ENCODE measurements around the gene RSU1. TPM values are rescaled to one million over a fixed set of nuclear protein-coding genes. Genes with fewer than 3 reads are reported as not detected.
"Not testable (repeated sequence)": the region's sequence is repeated elsewhere in the genome, so short reads cannot be mapped to it uniquely, and the experiment has no call there.

Gene RSU1
- total and polyA plus RNA-seq, 2 donors: 79.9 to 116 TPM

DNA sequence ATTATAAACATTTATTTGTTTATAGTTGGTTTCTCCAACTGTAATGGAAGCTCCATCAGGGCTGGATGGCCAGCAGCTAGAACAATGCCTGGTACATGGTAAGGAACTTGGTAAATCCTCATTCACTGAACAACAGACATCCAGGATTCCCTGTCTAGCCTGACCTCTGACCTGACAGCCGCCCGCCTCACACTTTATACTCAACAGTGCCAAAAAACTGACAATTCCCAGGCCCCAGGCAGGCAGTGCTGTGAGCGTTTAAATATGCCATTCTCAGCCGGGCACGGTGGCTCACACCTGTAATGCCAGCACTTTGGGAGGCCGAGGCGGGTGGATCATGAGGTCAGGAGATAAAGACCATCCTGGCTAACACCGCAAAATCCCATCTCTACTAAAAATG lies 55.9 kb downstream of the RSU1 start:
- no peak overlapping the region for H3K4me3 ChIP-seq (ENCODE audit: low read depth, low read length)
- H3K36me3 ChIP-seq (ENCODE audit: insufficient read depth): peaks cover 3% of the 10 kb centered on the region
- 87% methylated on average over 8 of the region's 8 CpGs for WGBS
- no peak for DNase-seq (ENCODE audit: extremely low spot score)
- H3K27ac ChIP-seq (ENCODE audit: low read depth): no peak overlapping the region
- H3K4me1 ChIP-seq (ENCODE audit: insufficient read depth): no peaks in the 10 kb centered on the region

DNA sequence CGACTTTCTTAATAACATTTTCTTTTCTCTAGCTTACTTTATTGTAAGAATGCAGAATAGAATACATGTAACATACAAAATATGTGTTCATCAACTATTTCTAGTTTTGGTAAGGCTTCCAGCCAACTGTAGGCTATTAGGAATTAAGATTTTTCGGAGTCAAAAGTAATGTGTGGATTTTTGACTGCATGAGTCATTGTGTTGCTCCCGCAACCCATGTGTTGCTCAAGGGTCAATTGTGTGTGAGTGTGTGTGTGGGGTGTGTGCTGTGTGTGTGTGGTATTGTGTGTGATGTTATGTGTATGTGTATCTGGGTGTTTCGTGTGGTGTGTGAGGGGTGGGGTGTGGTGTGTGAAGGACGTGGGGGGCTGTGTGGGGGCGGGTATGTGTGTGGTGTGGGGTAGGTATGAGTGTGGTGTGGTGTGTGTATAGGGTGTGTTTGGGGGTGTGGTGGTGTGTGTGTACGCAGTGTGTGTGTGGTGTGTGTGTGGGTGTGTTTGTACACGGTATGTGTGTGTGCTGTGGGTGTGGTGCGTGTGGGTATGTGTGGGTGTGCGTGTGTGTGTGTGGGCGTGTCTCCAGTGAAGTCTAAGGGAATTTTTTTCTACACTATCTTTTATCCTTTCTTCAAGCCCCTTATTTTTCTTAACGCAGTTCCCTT lies 60.5 kb downstream of the RSU1 start:
- Histone ChIP-seq H3K27ac (ENCODE audit: low read depth) (no peak overlapping the region), H3K4me3 (ENCODE audit: low read depth, low read length) (no peak overlapping the region), H3K4me1 (ENCODE audit: insufficient read depth) (no peaks in the 10 kb centered on the region), H3K36me3 (ENCODE audit: insufficient read depth) (peaks cover 5% of the 10 kb centered on the region)
- 91% methylated on average over 12 of the region's 12 CpGs for WGBS
- no peak for DNase-seq (ENCODE audit: extremely low spot score)

DNA sequence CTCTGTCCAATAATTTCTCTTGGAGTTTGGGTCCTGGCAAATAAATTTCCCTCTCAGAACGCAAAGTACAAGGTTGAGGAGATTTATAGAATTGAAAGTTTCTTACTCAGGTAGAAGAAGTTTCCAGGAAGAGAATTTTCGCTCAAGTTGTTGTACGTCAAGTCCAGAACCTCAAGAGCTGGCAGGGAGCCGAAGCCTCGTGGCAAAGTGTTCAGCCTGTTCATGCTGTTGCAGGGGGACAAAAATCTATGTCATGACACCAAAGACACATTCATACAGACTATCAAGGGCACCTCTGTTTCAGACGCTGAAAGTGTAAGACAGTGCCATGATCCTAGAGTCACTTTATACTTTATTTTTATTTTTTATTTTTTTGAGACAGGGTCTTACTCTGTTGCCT lies 62.5 kb downstream of the RSU1 start:
- Histone ChIP-seq H3K36me3 (ENCODE audit: insufficient read depth) (peaks cover 5% of the 10 kb centered on the region), H3K27ac (ENCODE audit: low read depth) (no peak overlapping the region), H3K4me3 (ENCODE audit: low read depth, low read length) (no peak overlapping the region), H3K4me1 (ENCODE audit: insufficient read depth) (no peaks in the 10 kb centered on the region)
- 82% methylated on average over 6 of the region's 6 CpGs for WGBS
- DNase-seq (ENCODE audit: extremely low spot score): no peak

DNA sequence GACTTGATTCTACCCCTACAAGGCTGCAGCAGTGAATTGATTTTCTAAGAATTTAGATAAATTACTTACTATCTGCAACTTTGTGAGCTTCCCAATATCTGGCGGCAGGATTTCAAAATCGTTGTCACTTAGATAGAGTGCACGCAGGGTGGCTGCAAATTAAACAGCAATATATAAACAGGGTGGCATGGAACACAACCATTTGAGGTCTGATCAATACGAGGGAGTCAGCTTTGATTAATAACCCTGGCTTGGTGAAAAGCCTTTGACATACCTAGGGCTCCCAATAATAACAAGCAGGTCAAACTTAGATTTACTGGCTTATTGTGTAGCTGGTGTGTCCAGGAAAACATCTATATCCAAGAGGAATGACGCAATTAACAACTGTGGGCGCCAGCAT lies 64.4 kb downstream of the RSU1 start:
- H3K4me1 ChIP-seq (ENCODE audit: insufficient read depth); H3K27ac ChIP-seq (ENCODE audit: low read depth); DNase-seq (ENCODE audit: extremely low spot score); H3K36me3 ChIP-seq (ENCODE audit: insufficient read depth); H3K4me3 ChIP-seq (ENCODE audit: low read depth, low read length): not testable (repeated sequence)
- WGBS: 92% methylated on average over 6 of the region's 6 CpGs

- H3K4me3 ChIP-seq (ENCODE audit: low read depth, low read length): no peak overlapping the region
- H3K36me3 ChIP-seq (ENCODE audit: insufficient read depth): peaks cover 4% of the 10 kb centered on the region
- no peak overlapping the region for H3K27ac ChIP-seq (ENCODE audit: low read depth)
- H3K4me1 ChIP-seq (ENCODE audit: insufficient read depth): no peaks in the 10 kb centered on the region
- no peak for DNase-seq (ENCODE audit: extremely low spot score)
- 89% methylated on average over 4 of the region's 4 CpGs for WGBS
Measured at GRCh38 chr10:16752099-16752498, 65.1 kb downstream of the RSU1 start.

- peaks cover 4% of the 10 kb centered on the region for H3K36me3 ChIP-seq (ENCODE audit: insufficient read depth)
- H3K4me3 ChIP-seq (ENCODE audit: low read depth, low read length): no peak overlapping the region
- H3K4me1 ChIP-seq (ENCODE audit: insufficient read depth): no peaks in the 10 kb centered on the region
- H3K27ac ChIP-seq (ENCODE audit: low read depth): no peak overlapping the region
- WGBS: 90% methylated on average over 8 of the region's 8 CpGs
- no peak for DNase-seq (ENCODE audit: extremely low spot score)
Measured at GRCh38 chr10:16751244-16751643, 66.0 kb downstream of the RSU1 start.

GRCh38 chr10:16750461-16750860 lies 66.8 kb downstream of the RSU1 start:
- H3K36me3 ChIP-seq (ENCODE audit: insufficient read depth): peaks cover 4% of the 10 kb centered on the region
- WGBS: 84% methylated on average over 3 of the region's 3 CpGs
- no peak for DNase-seq (ENCODE audit: extremely low spot score)

GRCh38 chr10:16748749-16749148 lies 68.5 kb downstream of the RSU1 start:
- Histone ChIP-seq H3K36me3 (ENCODE audit: insufficient read depth) (peaks cover 4% of the 10 kb centered on the region), H3K4me3 (ENCODE audit: low read depth, low read length) (no peak overlapping the region), H3K4me1 (ENCODE audit: insufficient read depth) (no peaks in the 10 kb centered on the region), H3K27ac (ENCODE audit: low read depth) (no peak overlapping the region)
- no peak for DNase-seq (ENCODE audit: extremely low spot score)
- 92% methylated on average over 7 of the region's 7 CpGs for WGBS

More at GRCh38 chr10:16750461-16750860, 66.8 kb downstream of the RSU1 start:
- Histone ChIP-seq H3K27ac (ENCODE audit: low read depth) (no peak overlapping the region), H3K4me3 (ENCODE audit: low read depth, low read length) (no peak overlapping the region), H3K4me1 (ENCODE audit: insufficient read depth) (no peaks in the 10 kb centered on the region)

DNA sequence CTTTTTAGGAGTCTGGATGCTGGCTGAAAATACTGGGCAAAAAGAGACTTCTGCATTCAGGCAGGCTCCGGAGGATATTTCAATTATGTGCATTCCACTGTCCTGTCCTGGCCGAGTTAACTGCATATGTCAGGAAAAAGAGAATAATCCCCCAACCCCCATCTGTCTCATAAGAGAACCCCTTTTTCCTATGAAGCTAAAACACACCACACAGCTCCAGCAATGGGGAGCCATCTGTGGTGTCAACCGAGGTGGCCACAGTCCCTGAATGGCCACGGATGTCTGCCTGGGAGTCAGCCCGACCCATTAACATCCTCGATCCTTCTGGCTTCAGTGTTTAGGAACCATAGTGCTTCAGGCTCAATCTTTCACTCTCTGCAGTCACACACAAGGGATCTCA lies 70.4 kb downstream of the RSU1 start:
- WGBS: 78% methylated on average over 6 of the region's 6 CpGs
- no peaks in the 10 kb centered on the region for H3K36me3 ChIP-seq (ENCODE audit: insufficient read depth)
- H3K4me3 ChIP-seq (ENCODE audit: low read depth, low read length): no peak overlapping the region
- DNase-seq (ENCODE audit: extremely low spot score): no peak
- H3K4me1 ChIP-seq (ENCODE audit: insufficient read depth): no peaks in the 10 kb centered on the region
- no peak overlapping the region for H3K27ac ChIP-seq (ENCODE audit: low read depth)

- H3K4me1 ChIP-seq (ENCODE audit: insufficient read depth): no peaks in the 10 kb centered on the region
- 82% methylated on average over 6 of the region's 6 CpGs for WGBS
- H3K4me3 ChIP-seq (ENCODE audit: low read depth, low read length): no peak overlapping the region
- DNase-seq (ENCODE audit: extremely low spot score): no peak
- H3K27ac ChIP-seq (ENCODE audit: low read depth): no peak overlapping the region
- no peaks in the 10 kb centered on the region for H3K36me3 ChIP-seq (ENCODE audit: insufficient read depth)
Measured at GRCh38 chr10:16745061-16745460, 72.2 kb downstream of the RSU1 start.

DNA sequence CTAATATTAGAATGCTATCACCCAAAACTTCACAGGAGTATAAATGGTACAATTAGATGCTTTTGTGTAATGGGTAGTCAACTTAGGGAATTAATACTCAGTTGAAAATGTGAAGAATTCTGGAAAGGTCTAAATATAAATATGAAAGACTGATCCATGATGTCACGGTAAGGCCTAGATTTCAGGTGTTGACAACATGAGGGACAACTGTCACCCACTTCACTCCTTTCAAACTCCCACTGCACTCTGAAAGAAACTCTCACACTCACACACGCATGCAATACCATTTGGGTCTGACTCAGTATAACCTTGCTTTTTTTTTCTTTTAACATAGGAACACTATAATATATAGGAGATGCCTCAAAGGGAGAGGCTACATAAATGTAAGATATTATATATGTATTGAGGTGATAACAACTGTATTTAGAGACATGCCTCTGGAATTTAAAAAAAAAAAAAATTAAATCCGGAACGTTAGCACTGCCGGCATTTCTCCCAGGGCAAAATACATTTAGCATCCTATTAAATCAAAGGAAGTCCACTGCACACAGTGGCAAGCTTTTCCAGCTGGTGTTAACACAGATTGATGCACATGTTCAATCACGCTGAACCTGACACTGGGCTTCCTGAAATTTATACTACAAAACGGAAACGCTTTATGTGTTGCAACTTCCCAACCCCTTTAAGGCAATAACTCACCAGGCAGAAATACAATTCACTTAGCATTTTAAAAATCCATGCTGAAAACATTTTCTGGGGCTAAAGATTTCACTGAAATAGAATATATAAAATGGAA lies 74.9 kb downstream of the RSU1 start:
- no peaks in the 10 kb centered on the region for H3K36me3 ChIP-seq (ENCODE audit: insufficient read depth)
- H3K4me3 ChIP-seq (ENCODE audit: low read depth, low read length): no peak overlapping the region
- WGBS: 83% methylated on average over 8 of the region's 8 CpGs
- no peak for DNase-seq (ENCODE audit: extremely low spot score)
- H3K4me1 ChIP-seq (ENCODE audit: insufficient read depth): no peaks in the 10 kb centered on the region
- no peak overlapping the region for H3K27ac ChIP-seq (ENCODE audit: low read depth)

GRCh38 chr10:16741540-16741939 lies 75.7 kb downstream of the RSU1 start:
- no peaks in the 10 kb centered on the region for H3K36me3 ChIP-seq (ENCODE audit: insufficient read depth)
- H3K4me1 ChIP-seq (ENCODE audit: insufficient read depth): no peaks in the 10 kb centered on the region
- H3K4me3 ChIP-seq (ENCODE audit: low read depth, low read length): no peak overlapping the region
- no peak for DNase-seq (ENCODE audit: extremely low spot score)
- 83% methylated on average over 2 of the region's 2 CpGs for WGBS
- H3K27ac ChIP-seq (ENCODE audit: low read depth): no peak overlapping the region

DNA sequence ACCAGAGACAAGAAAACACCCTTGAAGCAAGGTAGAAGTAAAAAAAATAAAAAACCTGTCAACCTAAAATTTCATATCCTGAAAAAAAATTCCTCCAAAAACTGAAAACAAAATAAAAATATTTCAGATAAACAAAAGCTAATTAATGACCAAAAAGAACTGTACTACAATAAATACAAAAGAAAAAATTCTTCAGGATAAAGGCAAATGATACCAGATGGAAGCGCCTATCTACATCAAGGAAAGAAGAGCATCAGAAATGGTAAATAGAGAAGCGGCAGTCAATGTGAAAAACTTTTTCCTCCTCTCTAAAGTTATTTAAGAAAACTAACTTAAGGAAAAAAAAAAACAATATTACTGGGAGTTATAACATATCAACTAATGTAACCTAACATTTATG lies 79.8 kb downstream of the RSU1 start:
- H3K27ac ChIP-seq (ENCODE audit: low read depth): no peak overlapping the region
- WGBS: 100% methylated on average over 2 of the region's 2 CpGs
- H3K36me3 ChIP-seq (ENCODE audit: insufficient read depth): no peaks in the 10 kb centered on the region
- H3K4me3 ChIP-seq (ENCODE audit: low read depth, low read length): no peak overlapping the region
- H3K4me1 ChIP-seq (ENCODE audit: insufficient read depth): no peaks in the 10 kb centered on the region
- no peak for DNase-seq (ENCODE audit: extremely low spot score)

- DNase-seq (ENCODE audit: extremely low spot score): no peak
- Histone ChIP-seq H3K4me1 (ENCODE audit: insufficient read depth) (no peaks in the 10 kb centered on the region), H3K36me3 (ENCODE audit: insufficient read depth) (peaks cover 2% of the 10 kb centered on the region), H3K27ac (ENCODE audit: low read depth) (no peak overlapping the region), H3K4me3 (ENCODE audit: low read depth, low read length) (no peak overlapping the region)
- WGBS: 93% methylated on average over 3 of the region's 3 CpGs
Measured at GRCh38 chr10:16735671-16736070, 81.6 kb downstream of the RSU1 start.
